Smooth muscle cell (in vitro differentiated cells): Measurements from ENCODE around the gene ANO4. TPM values are rescaled to one million over a fixed set of nuclear protein-coding genes. Genes with fewer than 3 reads are reported as not detected.

ENCODE experiments used
- DNase-seq: peaks from one replicate; lab custom pipeline; 2025; ENCODE audit not compliant: unreplicated experiment; lab: John Stamatoyannopoulos, UW
- H2AFZ ChIP-seq: fragments of 200-600 bp; sonication (generic); 2 replicates; pipeline ENCODE4 v1.6.0; 2016; ENCODE audit warnings: antibody characterized with exemption, low read depth, mild to moderate bottlenecking
- H3F3A ChIP-seq: fragments of 200-600 bp; sonication (generic); 2 replicates; pipeline ENCODE4 v1.6.0; 2017; ENCODE audit warnings: antibody characterized with exemption, low read depth
- H3K27ac ChIP-seq: fragments of 200-600 bp; sonication (generic); 2 replicates; pipeline ENCODE4 v1.5.1; 2016; ENCODE audit warnings: low read depth, mild to moderate bottlenecking
- H3K27me3 ChIP-seq: fragments of 200-600 bp; sonication (generic); 2 replicates; pipeline ENCODE4 v1.6.1; 2016; ENCODE audit warnings: low read depth, mild to moderate bottlenecking
- H3K36me3 ChIP-seq: fragments of 200-600 bp; sonication (generic); 2 replicates; pipeline ENCODE4 v1.5.1; 2016; ENCODE audit warnings: low read depth
- H3K4me1 ChIP-seq: fragments of 200-600 bp; sonication (generic); 2 replicates; pipeline ENCODE4 v1.5.1; 2016; ENCODE audit warnings: low read depth
- H3K4me2 ChIP-seq: fragments of 200-600 bp; sonication (generic); 2 replicates; pipeline ENCODE4 v1.6.0; 2016; ENCODE audit warnings: mild to moderate bottlenecking
- H3K4me3 ChIP-seq: fragments of 200-600 bp; sonication (generic); 2 replicates; pipeline ENCODE4 v1.5.1; 2016; ENCODE audit warnings: mild to moderate bottlenecking
- H3K79me2 ChIP-seq: fragments of 200-600 bp; sonication (generic); 2 replicates; pipeline ENCODE4 v1.6.0; 2016; ENCODE audit warnings: low read depth, mild to moderate bottlenecking
- H3K9ac ChIP-seq: fragments of 200-600 bp; sonication (generic); 2 replicates; pipeline ENCODE4 v1.6.0; 2016; ENCODE audit warnings: low read depth
- H3K9me3 ChIP-seq: fragments of 200-600 bp; sonication (generic); replicated peaks from 2 replicates; pipeline ENCODE4 v1.5.1; 2016; ENCODE audit warnings: low read depth
- H4K20me1 ChIP-seq: fragments of 200-600 bp; sonication (generic); 2 replicates; pipeline ENCODE4 v1.6.0; 2016; ENCODE audit warnings: low read depth
- CTCF ChIP-seq: fragments of 200-600 bp; sonication (generic); IDR thresholded peaks from 2 replicates; pipeline ENCODE4 v1.5.1; 2017; ENCODE audit warnings: borderline replicate concordance, mild to moderate bottlenecking, antibody characterized with exemption; ENCODE audit not compliant: insufficient read depth, poor library complexity, severe bottlenecking
- WGBS: methylation state at CpG from one replicate; pipeline ENCODE4 v1.1.7; 2016; ENCODE audit warnings: low lambda C conversion rate; 5-methylcytosine and 5-hydroxymethylcytosine counted together
- polyA plus RNA-seq: library from polyadenylated mRNA; unstranded; fragments of >200 nt; fragmentation: Nextera tagmentation; extraction: Ambion mirVana; gene quantifications from 2 replicates; pipeline ENCODE4 v1.2.1, GENCODE V29; 2016
- total RNA-seq: library from RNA; depleted of rRNA; stranded (reverse); fragments of >200 nt; gene quantifications from 2 replicates; pipeline ENCODE4 v1.2.3, GENCODE V29; 2014

Gene ANO4
- total and polyA plus RNA-seq, 2 experiments from 2014 or later: 27.3 to 51.7 TPM

GRCh38 chr12:101166866-101167265 lies 372.3 kb downstream of the ANO4 start:
- Histone ChIP-seq H3K36me3 (no peaks in the 10 kb centered on the region), H3K4me1 (no peaks in the 10 kb centered on the region), H3K27ac (no peak overlapping the region), H3K27me3 (peaks cover 21% of the 10 kb centered on the region), H2AFZ (no peak overlapping the region), H3F3A (no peaks in the 10 kb centered on the region), H3K9ac (no peak overlapping the region), H3K4me3 (no peak overlapping the region), H4K20me1 (no peaks in the 10 kb centered on the region), H3K4me2 (no peak overlapping the region), H3K79me2 (no peaks in the 10 kb centered on the region), H3K9me3 (no peaks in the 10 kb centered on the region)
- 82% methylated on average over 5 of the region's 5 CpGs for WGBS
- no peak for DNase-seq
- no peak for TF ChIP-seq CTCF

DNA sequence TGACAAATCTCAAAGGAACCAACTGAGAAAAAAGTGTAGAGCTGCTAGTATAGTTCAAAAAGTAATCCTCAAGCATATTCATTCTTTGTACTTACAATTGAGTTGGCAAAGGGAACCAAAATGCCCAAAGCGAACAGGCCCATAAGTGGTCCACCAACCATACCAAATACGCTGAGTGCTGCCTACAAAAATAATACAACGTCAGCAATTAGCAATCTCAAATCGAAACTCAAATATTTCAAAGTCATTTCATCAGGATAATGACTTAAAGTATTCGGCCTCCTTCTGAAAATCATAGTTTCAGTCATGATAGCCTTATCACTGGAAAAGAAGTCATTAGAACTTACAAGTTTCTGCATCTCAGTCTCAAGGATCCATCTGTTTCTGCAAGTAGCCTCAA lies 373.4 kb downstream of the ANO4 start:
- Histone ChIP-seq H3K9me3 (no peaks in the 10 kb centered on the region), H3K27me3 (peaks cover 21% of the 10 kb centered on the region), H3K4me1 (no peaks in the 10 kb centered on the region), H3K9ac (no peak overlapping the region), H3K4me2 (no peak overlapping the region), H4K20me1 (no peaks in the 10 kb centered on the region), H2AFZ (no peak overlapping the region), H3K36me3 (no peaks in the 10 kb centered on the region), H3K4me3 (no peak overlapping the region), H3F3A (no peaks in the 10 kb centered on the region), H3K79me2 (no peaks in the 10 kb centered on the region), H3K27ac (no peak overlapping the region)
- DNase-seq: no peak
- 90% methylated on average over 5 of the region's 5 CpGs for WGBS
- no peak for TF ChIP-seq CTCF

DNA sequence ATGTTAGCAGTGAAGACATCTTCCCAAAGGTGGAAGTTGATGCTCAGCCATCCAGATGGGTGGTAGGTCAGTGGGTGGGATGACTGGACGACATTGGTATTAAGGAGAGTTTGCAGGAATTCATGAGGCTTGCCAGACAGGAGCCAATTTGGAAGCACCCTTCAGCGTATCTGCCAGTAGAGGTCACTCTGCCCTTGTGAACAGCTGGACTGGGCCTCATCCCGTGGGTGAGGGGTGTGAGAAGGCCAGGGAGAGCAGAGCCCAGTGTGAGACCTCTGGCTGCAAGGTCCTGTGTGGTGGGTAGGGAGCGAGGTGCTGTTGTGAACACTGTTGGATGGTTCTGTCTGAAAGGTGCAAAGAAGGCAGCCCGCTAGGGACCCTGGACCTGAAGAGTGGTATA lies 377.7 kb downstream of the ANO4 start:
- Histone ChIP-seq H3K9ac (no peak overlapping the region), H3K36me3 (no peaks in the 10 kb centered on the region), H2AFZ (no peak overlapping the region), H3K27me3 (no peaks in the 10 kb centered on the region), H4K20me1 (no peaks in the 10 kb centered on the region), H3F3A (no peaks in the 10 kb centered on the region), H3K4me2 (no peak overlapping the region), H3K4me1 (no peaks in the 10 kb centered on the region), H3K4me3 (no peak overlapping the region), H3K9me3 (no peaks in the 10 kb centered on the region), H3K27ac (no peak overlapping the region), H3K79me2 (no peaks in the 10 kb centered on the region)
- no peak for TF ChIP-seq CTCF
- WGBS: 44% methylated on average over 5 of the region's 5 CpGs
- DNase-seq: no peak

GRCh38 chr12:101173197-101173749 lies 378.7 kb downstream of the ANO4 start:
- Histone ChIP-seq H3K27me3 (peaks cover 8% of the 10 kb centered on the region), H3K4me3 (no peak overlapping the region), H3K79me2 (no peaks in the 10 kb centered on the region), H3K36me3 (no peaks in the 10 kb centered on the region), H2AFZ (no peak overlapping the region), H3K4me1 (no peaks in the 10 kb centered on the region), H3K9me3 (no peaks in the 10 kb centered on the region), H3K27ac (no peak overlapping the region), H3K9ac (no peak overlapping the region), H3K4me2 (no peak overlapping the region), H4K20me1 (no peaks in the 10 kb centered on the region), H3F3A (no peaks in the 10 kb centered on the region)
- 96% methylated on average over 7 of the region's 7 CpGs for WGBS
- no peak for TF ChIP-seq CTCF
- DNase-seq: no peak
